Stimulated activated CD4-positive, alpha-beta T cell treated with anti-CD3 and anti-CD28 coated beads, Interleukin-4, amount 100 ng/mL, for 1 hour (primary cell): ENCODE data around the gene CISD1.
A peak's percentile ranks its signal among the peaks of the same experiment; 100 is the strongest.

Experiments used
- DNase-seq: peaks from one replicate; pipeline ENCODE4 v3.0.0-alpha.2; 2020

Gene CISD1

GRCh38 chr10:58266003-58266825 lies 2.7 kb upstream of the CISD1 start:
- DNase-seq: no peak

- DNase-seq: peak; percentile 25
Measured at GRCh38 chr10:58266826-58267712, 1.9 kb upstream of the CISD1 start.

GRCh38 chr10:58267713-58268453 lies 1.1 kb upstream of the CISD1 start, which contains the start of gene IPMK:
TSS of gene IPMK (minus strand) at chr10:58267894. CDS start at chr10:58267611, 283 bp downstream.
- DNase-seq: peak; percentile 93

- DNase-seq: no peak
Measured at GRCh38 chr10:58268454-58268945, 462 bp upstream of the CISD1 start.

GRCh38 chr10:58269782-58270290 lies 874 bp downstream of the CISD1 start:
- DNase-seq: no peak

- DNase-seq: no peak
Measured at GRCh38 chr10:58275261-58275660, 6.3 kb downstream of the CISD1 start.

- DNase-seq: no peak
Measured at GRCh38 chr10:58275908-58276307, 6.9 kb downstream of the CISD1 start.

GRCh38 chr10:58278274-58278961 lies 9.5 kb downstream of the CISD1 start:
- DNase-seq: no peak

GRCh38 chr10:58278962-58279307 lies 10.0 kb downstream of the CISD1 start:
- no peak for DNase-seq

GRCh38 chr10:58280477-58280876 lies 11.5 kb downstream of the CISD1 start:
- DNase-seq: no peak

GRCh38 chr10:58281092-58281752 lies 12.3 kb downstream of the CISD1 start:
- no peak for DNase-seq

GRCh38 chr10:58282615-58283014 lies 13.7 kb downstream of the CISD1 start:
- peak; percentile 10 for DNase-seq

GRCh38 chr10:58291538-58292174 lies 22.7 kb downstream of the CISD1 start:
- DNase-seq: peak; percentile 18

- DNase-seq: no peak
Measured at GRCh38 chr10:58293989-58294388, 25.0 kb downstream of the CISD1 start.

GRCh38 chr10:58299580-58299979 lies 30.6 kb downstream of the CISD1 start:
- peak; percentile 48 for DNase-seq

GRCh38 chr10:58300676-58301075 lies 31.7 kb downstream of the CISD1 start:
- no peak for DNase-seq

GRCh38 chr10:58302254-58302653 lies 33.3 kb downstream of the CISD1 start:
- no peak for DNase-seq

GRCh38 chr10:58304099-58304633 lies 35.2 kb downstream of the CISD1 start:
- DNase-seq: no peak

- no peak for DNase-seq
Measured at GRCh38 chr10:58305821-58306220, 36.9 kb downstream of the CISD1 start.

GRCh38 chr10:58307676-58308075 lies 38.7 kb downstream of the CISD1 start:
- no peak for DNase-seq

GRCh38 chr10:58311026-58311425 lies 42.1 kb downstream of the CISD1 start:
- DNase-seq: no peak
